Parathyroid adenoma (tissue), 2 donors: ENCODE measurements around the gene SBK1.

Source experiments
- H2AFZ ChIP-seq: fragments of 300-600 bp; sonication (generic); one replicate; pipeline ENCODE4 v1.7.0; 2017; ENCODE audit warnings: antibody characterized with exemption, mild to moderate bottlenecking
- H3K27ac ChIP-seq: fragments of 300-600 bp; sonication (generic); one replicate; pipeline ENCODE4 v1.7.0; 2017
- H3K27me3 ChIP-seq: fragments of 300-600 bp; sonication (generic); one replicate; pipeline ENCODE4 v1.7.0; 2017; ENCODE audit warnings: low read length; ENCODE audit not compliant: control insufficient read depth, insufficient read depth
- H3K36me3 ChIP-seq: fragments of 300-600 bp; sonication (generic); one replicate; pipeline ENCODE4 v1.7.0; 2017; ENCODE audit warnings: low read length; ENCODE audit not compliant: control insufficient read depth, insufficient read depth
- H3K4me1 ChIP-seq: fragments of 300-600 bp; sonication (generic); one replicate; pipeline ENCODE4 v1.7.0; 2017; ENCODE audit warnings: control low read depth
- H3K4me2 ChIP-seq: fragments of 300-600 bp; sonication (generic); one replicate; pipeline ENCODE4 v1.7.0; 2017; ENCODE audit warnings: low read length
- H3K4me3 ChIP-seq: fragments of 300-600 bp; sonication (generic); one replicate; pipeline ENCODE4 v1.7.0; 2017; ENCODE audit warnings: low read depth, low read length
- H3K79me2 ChIP-seq: fragments of 300-600 bp; sonication (generic); one replicate; pipeline ENCODE4 v1.7.0; 2017; ENCODE audit warnings: control low read depth
- H3K9ac ChIP-seq: fragments of 300-600 bp; sonication (generic); one replicate; pipeline ENCODE4 v1.7.0; 2017; ENCODE audit warnings: mild to moderate bottlenecking
- H3K9me3 ChIP-seq: fragments of 300-600 bp; sonication (generic); one replicate; pipeline ENCODE4 v1.7.0; 2017; ENCODE audit warnings: low read length; ENCODE audit not compliant: control insufficient read depth
- TF ChIP-seq, protein P1 (sequence below): fragments of 300-600 bp; sonication (generic); IDR thresholded peaks from one replicate; pipeline ENCODE4 v1.7.0; 2017; ENCODE audit warnings: antibody characterized with exemption, mild to moderate bottlenecking
- donor health status: primary hyperparathyroidism.

SBK1 gene

DNA sequence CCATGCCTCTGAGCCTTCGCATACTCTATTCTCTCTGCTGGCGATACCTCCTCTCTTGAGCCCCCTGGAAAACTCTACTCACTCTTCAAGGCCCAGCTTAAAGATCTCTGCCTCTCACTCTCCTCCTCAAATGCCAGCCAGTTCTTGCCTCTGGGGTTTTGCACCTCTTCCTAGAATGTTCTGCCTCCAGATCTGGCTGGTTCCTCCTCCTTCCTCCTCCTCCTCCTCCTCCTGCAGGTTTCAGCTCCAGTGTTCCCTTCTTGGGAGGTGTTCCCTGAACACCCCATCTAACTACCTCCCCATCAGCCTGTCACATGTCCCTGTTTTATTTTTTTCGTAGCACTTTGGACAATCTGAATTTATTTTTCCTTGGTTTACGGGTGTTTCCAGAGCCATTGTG is 35.1 kb upstream of the SBK1 start:
- no peaks in the 10 kb centered on the region for H3K9me3 ChIP-seq

DNA sequence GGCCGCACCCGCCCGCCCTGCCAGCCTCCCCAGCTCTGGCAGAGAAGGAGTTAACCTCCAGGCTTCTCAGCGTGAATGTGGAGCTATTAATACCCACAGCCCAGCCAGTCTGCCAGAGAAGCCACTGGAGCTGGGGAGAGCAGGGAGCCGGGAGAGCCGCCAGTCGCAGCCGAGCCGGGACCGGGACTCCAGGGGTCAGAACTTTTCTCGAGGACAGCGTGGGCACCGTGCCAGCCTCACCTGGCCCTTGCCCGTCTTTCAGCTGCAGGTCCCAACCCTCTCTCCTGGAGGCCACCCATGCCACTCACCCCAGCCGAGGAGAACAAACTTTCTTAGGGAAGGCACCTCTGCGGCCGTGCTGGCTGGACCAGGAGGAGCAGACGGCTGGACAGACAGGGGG is 33.8 kb upstream of the SBK1 start:
- Histone ChIP-seq H3K36me3 (no peaks in the 10 kb centered on the region), H3K4me2 (peak overlapping the region; percentile 83), H3K79me2 (no peaks in the 10 kb centered on the region), H3K27ac (no peak overlapping the region), H3K27me3 (no peaks in the 10 kb centered on the region), H2AFZ (peak overlapping the region; percentile 82), H3K9me3 (no peaks in the 10 kb centered on the region), H3K4me3 (peak overlapping the region; percentile 47), H3K9ac (no peak overlapping the region), H3K4me1 (peaks cover 5% of the 10 kb centered on the region)
- TF ChIP-seq, protein P1, sequence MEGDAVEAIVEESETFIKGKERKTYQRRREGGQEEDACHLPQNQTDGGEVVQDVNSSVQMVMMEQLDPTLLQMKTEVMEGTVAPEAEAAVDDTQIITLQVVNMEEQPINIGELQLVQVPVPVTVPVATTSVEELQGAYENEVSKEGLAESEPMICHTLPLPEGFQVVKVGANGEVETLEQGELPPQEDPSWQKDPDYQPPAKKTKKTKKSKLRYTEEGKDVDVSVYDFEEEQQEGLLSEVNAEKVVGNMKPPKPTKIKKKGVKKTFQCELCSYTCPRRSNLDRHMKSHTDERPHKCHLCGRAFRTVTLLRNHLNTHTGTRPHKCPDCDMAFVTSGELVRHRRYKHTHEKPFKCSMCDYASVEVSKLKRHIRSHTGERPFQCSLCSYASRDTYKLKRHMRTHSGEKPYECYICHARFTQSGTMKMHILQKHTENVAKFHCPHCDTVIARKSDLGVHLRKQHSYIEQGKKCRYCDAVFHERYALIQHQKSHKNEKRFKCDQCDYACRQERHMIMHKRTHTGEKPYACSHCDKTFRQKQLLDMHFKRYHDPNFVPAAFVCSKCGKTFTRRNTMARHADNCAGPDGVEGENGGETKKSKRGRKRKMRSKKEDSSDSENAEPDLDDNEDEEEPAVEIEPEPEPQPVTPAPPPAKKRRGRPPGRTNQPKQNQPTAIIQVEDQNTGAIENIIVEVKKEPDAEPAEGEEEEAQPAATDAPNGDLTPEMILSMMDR = no peak

More for the DNA sequence above, 35.1 kb upstream of the SBK1 start:
- Histone ChIP-seq H3K27ac (no peak overlapping the region), H3K79me2 (no peaks in the 10 kb centered on the region), H3K9ac (no peak overlapping the region), H3K4me1 (peaks cover 5% of the 10 kb centered on the region), H2AFZ (no peak overlapping the region), H3K27me3 (no peaks in the 10 kb centered on the region), H3K4me3 (no peak overlapping the region), H3K36me3 (no peaks in the 10 kb centered on the region), H3K4me2 (no peak overlapping the region)
- TF ChIP-seq, protein P1 = no peak

DNA sequence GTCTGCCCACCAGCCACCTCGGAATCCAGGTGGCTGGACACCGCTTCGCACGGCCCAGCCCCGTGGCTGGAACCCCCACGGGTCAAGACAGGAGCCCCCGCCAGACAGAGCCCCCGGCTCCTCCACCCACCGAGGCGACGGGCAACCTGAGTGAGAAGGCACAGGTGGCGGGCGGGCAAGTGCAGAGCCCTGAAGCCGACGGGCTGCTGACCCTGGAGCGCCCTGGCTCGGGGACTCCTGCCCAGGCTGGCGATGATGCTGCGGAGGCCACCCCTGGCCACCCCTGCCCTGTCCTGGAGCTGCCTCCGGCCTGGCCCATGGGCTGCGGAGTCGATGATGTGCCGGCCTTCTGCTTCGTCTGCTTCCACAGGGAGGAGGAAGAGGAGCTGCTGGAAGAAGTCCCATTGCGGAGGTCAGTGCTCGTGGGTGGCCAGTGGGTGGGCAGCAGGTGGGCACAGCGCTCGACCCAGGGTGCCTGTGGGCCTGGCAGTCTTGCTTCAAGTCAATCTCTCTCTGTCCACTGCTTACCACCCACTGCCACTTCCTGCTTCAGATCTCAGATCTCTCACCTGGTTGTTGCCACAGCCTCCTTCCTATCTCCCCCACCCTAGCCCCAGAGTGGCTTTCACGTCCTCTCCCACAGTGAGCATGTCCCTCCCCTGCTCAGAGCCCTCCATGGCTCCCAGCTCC is 33.1 kb upstream of the SBK1 start:
- TF ChIP-seq, protein P1 = no peak
- H3K36me3 ChIP-seq = no peaks in the 10 kb centered on the region
- peak overlapping the region; percentile 82 for H2AFZ ChIP-seq
- H3K4me1 ChIP-seq = peaks cover 5% of the 10 kb centered on the region
- no peaks in the 10 kb centered on the region for H3K27me3 ChIP-seq
- no peaks in the 10 kb centered on the region for H3K79me2 ChIP-seq
- H3K9me3 ChIP-seq = no peaks in the 10 kb centered on the region
- no peak overlapping the region for H3K9ac ChIP-seq
- no peak overlapping the region for H3K27ac ChIP-seq
- H3K4me2 ChIP-seq = peak overlapping the region; percentile 83
- peak overlapping the region; percentile 47 for H3K4me3 ChIP-seq

DNA sequence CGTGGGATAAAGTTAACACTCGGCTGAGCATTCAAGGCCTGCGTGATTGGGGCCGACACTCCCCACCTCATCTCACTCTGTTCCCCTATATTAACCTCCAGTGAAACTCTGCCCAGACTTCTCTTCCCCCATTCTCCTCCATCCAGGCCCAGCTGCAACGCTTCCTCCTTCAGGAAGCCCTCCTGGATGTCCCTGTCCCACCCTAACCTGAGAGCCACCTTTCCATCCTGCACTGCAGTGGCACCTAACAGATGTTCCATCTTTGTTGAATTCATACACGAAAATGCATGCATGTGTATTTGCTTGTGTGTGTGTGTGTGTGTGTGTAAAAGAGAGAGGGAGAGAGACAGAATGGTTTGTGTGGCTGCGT is 32.6 kb upstream of the SBK1 start:
- no peak overlapping the region for H3K4me2 ChIP-seq
- no peaks in the 10 kb centered on the region for H3K27me3 ChIP-seq
- TF ChIP-seq, protein P1 = no peak
- no peak overlapping the region for H2AFZ ChIP-seq
- H3K9ac ChIP-seq = no peak overlapping the region
- no peaks in the 10 kb centered on the region for H3K9me3 ChIP-seq
- no peak overlapping the region for H3K27ac ChIP-seq
- no peaks in the 10 kb centered on the region for H3K36me3 ChIP-seq
- no peaks in the 10 kb centered on the region for H3K79me2 ChIP-seq
- peaks cover 5% of the 10 kb centered on the region for H3K4me1 ChIP-seq
- H3K4me3 ChIP-seq = no peak overlapping the region

DNA sequence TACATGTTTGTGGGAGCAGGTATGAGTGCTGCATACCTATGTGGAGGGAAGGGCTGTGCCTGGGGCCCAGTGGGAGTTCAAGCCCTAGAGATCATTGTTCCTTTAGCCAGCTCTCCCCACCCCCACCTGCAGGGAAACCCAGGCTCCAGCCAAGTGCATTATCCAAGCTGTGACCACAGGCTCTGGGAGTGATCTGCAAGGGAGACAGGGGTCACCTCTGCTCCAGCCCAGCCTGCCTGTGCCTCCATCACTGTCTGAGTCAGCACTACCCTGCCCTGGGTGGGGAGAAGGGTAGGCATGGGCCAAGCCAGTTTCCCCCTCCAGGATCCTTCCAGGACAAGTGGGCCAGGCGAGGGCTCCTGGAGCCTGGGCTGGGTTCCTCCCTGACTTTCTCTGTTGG is 32.1 kb upstream of the SBK1 start:
- H3K4me1 ChIP-seq = peaks cover 5% of the 10 kb centered on the region
- H3K4me3 ChIP-seq = no peak overlapping the region
- TF ChIP-seq, protein P1 = no peak
- no peak overlapping the region for H2AFZ ChIP-seq
- no peaks in the 10 kb centered on the region for H3K36me3 ChIP-seq
- no peak overlapping the region for H3K9ac ChIP-seq
- H3K27ac ChIP-seq = no peak overlapping the region
- H3K4me2 ChIP-seq = no peak overlapping the region
- no peaks in the 10 kb centered on the region for H3K9me3 ChIP-seq
- no peaks in the 10 kb centered on the region for H3K79me2 ChIP-seq
- no peaks in the 10 kb centered on the region for H3K27me3 ChIP-seq
